Measurements from ENCODE around the gene DHRS2.
"Not testable (repeated sequence)": the region's sequence is repeated elsewhere in the genome, so short reads cannot be mapped to it uniquely, and the experiment has no call there.

Gene DHRS2

DNA sequence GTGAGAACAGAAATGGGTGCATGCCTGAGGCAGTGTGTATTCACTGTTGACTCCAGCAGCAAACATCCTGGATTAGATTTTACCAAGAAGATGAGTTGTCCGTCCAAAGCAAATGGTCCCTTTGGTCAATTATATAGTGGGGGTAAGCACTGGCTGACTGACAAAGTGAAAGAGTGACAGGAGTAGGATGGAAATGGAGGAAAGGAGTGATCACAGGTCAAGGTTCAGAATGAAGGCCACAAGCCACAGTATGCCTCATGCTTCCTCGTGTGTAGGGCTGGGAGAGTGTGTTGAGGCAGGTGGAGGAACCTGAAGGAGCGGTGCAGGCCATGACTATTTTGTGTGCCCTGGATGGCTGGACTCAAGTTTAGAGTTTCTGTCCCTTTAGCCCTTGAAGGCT, 14.3 kb downstream of the DHRS2 start:
- no peak for DNase-seq

DNA sequence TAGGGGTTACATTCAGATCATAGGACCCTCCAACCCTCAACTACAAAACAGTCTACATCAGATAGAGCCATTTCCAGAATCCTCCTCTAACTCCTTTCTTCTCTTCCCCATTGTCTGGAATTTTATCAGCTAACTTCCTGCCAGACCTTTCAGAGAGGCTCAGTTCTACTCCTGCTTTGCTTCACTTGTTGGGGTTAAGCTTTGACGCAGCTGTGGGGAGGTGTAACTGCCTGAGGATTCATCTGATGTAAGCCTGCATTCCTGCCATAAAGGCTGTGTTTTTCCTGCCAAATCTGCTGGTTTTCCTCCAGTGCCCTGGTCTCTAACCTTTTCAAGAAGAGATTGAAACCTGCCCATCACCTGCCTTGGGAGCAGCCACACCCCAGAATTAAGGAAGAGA, 16.9 kb downstream of the DHRS2 start:
- no peak for DNase-seq

DNA sequence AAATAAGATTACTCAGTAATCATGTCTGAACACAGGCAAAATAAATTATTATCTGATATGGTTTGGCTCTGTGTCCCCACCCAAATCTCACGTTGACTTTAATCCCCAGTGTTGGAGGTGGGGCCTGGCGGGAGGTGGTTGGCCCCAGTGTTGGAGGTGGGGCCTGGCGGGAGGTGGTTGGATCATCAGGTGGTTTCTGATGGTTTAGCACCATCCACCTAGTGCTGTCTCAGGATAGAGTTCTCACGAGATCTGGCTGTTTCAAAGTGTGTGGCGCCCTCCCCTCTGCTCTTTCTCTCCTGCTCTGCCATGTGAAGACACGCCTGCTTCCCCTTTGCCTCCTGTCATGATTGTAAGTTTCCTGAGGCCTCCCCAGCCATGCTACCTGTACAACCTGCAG, 18.1 kb downstream of the DHRS2 start:
- DNase-seq, result no peak

DNA sequence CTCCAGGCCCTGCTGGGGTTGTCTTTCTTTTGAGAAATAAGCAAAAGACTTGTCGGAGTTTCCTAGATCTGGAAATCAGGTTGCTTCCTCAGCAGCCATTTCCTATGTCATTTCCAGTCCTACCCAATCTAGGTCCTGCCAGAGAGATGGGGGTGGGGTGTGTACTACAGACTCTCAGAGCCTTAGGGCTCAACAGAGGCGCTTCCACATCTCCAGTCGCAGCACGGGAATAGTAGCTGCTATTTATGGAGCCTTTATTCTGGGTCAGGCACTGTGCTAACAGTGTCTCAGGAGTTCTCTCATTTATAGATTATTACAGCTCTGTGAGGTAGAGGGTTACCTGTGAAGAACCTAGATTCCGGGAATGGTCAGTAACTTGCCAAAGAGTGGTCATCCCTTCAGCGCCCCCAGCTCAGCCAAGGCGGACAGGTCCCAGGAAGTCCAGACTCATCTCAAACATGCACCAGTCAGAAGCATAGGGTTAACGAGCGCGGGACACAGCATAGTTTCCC, 21.9 kb downstream of the DHRS2 start:
- DNase-seq, result no peak

DNA sequence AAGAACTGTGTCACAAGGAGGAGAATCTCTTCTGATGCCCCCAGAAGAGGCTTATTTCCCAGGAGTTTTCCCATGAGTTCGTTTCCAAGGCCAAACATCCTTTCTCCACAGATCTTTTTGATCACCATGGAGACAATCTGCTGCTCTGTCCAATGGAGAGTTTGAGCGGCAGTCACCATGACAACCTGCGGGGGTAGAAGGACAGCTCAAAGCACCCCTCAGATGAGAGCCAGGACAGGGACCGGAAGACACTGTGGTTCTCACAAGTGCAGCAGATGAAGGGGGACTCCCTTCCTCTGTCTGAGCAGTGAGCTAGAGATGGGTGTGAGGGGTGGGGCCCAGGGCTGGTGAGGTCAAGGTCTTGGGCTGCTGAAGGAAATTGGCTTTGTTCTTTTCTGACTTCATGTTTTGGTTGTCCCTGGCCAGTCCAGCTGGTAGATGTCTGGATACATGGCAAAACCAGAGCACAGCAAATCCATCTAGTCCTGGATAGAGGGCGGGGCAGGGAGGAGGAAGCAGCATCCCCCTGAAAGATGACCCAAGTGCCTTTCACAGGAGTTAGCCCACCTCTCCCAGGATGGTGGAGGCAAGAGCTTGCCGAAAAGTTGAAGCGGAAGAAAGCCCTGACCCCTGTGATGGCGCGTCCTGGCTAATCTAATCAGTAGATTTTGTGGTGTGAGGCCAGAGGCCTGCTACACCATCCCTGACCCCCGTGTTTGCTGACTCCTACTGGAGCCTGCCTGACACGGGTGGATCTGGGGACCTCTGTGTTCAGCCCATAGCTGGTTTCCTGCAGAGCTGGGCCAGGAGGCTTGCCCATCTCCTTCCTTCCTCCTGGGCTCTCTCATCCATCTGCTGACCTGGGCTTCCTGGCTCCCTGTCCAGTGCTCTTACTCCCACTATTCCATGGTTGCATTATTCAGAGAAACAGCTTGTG, 24.4 kb downstream of the DHRS2 start:
- no peak for DNase-seq

DNA sequence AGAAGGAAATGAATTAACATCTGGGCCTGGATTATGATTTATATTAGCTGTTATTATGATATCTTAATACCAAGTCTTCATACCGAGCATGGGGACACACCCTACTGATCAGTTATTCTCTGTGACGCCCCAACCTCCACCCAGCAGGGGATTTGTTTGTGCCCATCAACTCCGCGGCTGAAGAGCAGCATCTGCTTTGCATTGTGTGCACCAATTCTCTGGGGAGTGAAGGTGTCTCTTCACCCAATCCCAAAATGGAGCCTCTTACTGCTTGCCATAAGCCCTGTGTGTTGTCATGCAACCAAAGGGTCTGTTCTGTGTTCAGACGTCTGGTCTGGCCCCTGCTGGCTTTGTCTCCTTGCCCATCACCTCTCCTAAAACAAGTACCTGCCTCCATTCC, 25.4 kb downstream of the DHRS2 start:
- DNase-seq, result no peak

DNA sequence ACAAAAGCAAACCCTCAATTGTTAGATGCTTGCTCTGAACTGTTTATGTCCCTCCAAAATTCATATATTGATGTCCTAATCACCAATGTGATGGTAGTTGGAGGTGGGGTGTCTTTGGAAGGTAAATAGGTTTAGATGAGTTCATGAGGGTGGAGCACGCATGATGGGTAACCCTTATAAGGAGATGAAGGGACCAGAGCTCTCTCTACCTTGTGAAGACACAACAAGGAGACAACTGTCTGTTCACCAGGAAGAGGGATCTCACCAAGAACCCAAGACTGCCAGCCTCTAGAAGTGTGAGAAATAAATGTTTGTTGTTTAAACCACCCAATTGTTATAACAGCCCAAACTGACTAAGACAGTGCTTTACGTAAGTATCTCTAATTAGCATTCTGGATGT, 27.0 kb downstream of the DHRS2 start:
- no peak for DNase-seq

DNA sequence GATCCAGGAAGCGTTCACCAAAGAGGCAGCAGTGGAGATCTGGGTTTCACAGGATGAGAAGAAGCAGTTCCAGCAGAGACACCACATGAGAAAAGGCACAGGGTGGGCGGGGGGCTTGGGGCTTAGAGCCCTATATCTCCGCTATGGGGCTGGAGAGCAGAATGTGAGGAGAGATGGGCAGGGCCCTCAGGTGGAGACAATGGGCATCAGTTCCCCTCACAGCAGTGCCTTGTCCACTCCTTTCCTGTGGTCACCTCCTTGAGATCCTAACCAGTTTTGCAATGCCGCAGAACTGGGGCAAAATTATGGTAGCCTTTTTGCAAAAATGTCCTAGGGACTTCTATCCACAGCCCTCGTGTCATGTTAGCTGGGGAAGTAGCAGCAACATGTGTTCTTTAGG, 27.5 kb downstream of the DHRS2 start:
- DNase-seq, result no peak

DNA sequence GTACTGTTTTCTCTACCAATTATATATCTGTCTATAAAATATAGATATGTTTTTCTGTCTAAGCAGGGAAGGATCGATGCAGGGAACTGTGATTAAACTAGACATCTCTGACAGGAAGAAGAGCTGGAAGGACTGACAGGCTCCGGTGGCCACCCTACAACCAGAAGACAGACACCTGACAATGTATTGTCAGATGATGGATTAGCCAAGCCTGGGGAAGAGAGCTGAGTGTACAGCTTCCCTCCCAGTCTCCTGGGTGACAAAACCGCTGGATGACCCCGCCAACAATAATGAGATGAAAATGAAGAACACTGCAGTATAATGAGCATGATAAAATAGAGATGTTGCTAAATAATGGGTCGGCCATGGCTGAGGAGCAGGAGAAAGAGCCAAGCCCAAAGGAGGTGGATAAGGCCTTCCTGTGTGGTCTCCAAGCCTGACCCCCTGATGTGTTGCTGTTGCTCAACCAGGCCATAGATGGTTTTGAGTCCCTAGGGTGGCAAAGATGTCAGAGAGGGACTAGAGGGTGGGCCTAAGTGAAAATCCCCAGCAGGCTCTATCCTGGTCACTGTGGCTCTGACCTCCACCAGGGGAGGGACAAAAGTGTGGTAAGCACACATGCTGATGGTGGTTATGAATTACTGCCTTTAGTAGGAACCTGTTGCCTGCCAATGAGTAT, 28.2 kb downstream of the DHRS2 start:
- no peak for DNase-seq

DNA sequence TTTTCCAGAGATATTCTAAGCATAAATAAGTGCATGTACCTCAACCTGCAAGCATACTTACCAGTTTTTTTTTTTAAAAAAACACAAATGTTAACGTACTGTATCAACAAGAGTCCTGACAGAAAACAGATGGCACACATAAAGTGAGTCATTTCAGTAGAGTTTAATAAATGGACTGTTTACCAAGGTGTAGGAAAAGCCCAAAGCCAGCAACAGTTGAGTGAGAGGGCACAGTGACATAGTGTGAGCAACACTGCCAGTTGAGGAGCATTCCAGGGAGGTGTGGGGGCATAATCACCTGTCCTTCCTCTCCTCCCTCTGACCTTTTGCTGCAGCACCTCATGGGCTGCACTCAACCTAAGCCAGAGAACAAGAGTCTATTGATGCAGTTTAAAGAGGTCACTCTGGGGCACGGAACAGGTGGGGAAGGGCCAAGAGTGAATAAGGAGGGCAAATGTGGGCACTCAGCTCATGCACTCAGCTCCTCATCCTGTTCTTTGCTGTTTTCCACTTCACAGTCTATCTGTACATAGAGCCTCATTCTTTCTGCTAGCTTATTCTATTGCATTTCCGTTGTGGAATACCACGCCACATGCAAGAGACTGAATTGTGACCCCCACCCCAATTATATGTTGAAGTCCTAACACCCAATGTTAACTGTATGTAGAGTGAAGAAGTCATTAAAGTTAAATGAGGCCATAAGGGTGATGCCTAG, 29.3 kb downstream of the DHRS2 start:
- DNase-seq, result no peak

DNA sequence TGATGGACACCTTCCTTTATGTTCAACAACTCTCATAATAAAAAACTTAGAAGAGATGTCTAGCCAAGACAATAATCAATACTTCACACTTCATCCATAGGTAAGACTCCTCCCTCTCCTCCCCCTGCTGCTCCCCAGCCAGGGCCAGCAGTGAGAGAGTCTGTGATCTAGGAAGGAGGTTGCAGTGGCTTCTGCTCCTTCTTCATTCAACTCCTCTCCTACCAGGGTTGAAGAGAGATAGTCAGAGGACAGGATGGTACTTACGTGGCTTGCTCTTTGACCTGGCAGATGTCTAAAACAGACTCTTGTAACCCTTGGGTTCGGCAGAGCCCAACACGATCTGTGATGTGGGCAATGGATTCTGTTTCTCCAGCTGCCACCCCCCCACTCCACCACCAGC, 31.0 kb downstream of the DHRS2 start:
- no peak for DNase-seq

DNA sequence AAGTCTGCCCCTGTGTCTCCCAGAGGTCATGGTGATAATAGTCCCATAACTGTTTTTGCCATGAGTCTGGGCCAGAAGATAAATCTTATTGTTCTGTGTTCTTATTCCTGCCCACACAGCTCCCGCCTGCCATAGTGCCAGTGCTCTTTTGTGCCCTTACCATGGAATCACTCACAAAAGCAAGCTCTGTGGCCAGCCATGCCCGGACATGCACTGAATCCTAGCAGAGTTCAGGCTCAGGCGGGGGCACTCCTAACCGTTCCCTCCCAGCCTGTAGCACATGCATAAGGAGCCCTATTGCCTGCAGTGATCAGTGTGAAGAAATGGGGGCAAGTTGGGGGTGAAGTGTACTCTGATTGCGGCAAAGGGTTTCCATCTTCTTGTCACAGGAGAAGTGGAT, 33.3 kb downstream of the DHRS2 start:
- no peak for DNase-seq

DNA sequence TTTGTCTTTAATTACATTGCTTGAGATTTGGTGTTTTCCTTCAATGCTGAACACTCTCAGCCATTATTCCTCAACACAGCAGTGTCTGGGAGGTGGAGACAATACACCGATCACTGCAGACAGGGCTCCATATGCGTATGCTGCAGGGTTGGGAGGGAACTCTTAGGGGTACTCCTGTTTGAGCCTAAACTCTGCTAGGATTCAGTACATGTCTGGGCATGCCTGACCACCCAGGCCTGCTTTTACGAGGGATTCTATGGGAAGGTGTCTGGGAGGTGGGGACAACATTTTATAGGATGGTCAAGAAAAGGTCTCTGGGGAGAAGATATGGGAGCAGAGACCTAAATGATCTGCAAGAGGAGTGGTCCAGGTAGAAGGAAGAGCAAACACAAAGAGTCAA, 34.3 kb downstream of the DHRS2 start:
- no peak for DNase-seq

DNA sequence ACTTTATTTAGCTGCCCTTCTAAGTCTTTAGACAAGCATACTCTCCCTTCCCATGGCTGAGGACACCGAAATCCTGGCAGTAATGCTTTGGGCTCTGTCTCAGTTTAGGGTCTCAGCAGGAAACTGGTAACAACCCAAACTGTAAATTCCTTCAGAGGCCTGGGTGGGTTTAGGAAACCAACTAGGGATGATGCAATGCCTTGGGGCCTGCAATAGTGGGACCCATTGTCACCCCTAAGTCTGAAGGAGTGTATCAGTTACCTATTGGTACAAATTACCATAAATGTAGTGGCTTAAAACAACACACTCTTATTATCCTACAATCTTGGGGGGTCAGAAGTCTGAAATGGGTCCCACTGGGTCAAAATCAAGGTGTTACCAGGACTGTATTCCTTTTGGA, 36.0 kb downstream of the DHRS2 start:
- no peak for DNase-seq

DNA sequence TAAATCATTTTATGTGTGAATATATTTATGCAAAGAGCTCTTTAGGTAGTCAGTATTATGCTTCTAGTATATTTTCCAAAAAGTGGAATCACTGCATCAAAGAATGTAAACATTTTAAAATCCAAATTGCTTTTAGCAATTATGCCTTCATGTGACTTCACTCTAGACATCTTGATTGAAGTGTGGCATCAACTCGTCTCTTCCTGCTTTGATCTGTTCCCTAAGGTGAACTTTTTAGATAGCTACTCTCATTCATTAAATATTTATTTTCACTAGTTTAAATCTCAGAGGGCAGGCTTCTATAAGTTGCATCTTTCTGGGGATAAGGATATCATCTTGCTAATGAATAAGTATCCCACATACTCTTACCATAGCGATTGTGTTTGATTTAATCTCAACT, 39.2 kb downstream of the DHRS2 start:
- DNase-seq, result no peak

DNA sequence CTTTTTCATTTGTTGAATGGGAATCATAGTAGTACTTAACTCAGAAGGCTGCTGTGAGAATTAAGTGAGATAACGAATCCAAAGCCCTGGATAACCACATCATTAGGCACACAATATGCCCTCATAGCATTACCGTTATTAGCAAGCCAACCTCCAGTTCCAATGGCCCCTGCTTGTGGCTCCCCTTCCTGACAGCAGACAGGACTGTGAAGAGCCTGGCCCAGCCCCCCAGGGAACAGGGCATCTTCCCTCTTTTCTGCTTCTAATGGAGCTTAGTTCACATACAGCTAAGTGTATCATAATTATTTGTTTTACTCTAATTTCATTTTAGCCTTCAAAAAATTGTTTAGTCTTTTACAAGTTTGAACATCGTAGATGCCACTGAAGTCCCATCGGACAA, 39.7 kb downstream of the DHRS2 start:
- DNase-seq, result no peak

DNA sequence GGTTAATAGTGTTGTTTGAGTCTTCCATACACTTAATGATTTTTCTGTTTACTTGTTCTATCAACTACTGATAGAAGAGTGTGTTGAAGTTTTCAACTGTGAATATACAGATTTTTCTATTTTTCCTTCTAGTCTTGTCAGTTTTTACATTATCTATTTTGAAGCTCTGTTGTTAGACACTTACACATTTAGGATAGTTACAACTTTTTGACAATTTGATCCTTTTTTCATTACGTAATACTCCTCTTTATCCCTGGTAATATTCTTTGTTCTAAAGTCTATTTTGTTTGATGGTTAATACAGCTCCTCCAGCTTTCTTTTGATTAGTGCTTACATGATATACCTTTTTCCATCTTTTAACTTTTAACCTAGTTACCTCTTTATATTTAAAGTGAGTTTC, 45.2 kb downstream of the DHRS2 start:
- no peak for DNase-seq

DNA sequence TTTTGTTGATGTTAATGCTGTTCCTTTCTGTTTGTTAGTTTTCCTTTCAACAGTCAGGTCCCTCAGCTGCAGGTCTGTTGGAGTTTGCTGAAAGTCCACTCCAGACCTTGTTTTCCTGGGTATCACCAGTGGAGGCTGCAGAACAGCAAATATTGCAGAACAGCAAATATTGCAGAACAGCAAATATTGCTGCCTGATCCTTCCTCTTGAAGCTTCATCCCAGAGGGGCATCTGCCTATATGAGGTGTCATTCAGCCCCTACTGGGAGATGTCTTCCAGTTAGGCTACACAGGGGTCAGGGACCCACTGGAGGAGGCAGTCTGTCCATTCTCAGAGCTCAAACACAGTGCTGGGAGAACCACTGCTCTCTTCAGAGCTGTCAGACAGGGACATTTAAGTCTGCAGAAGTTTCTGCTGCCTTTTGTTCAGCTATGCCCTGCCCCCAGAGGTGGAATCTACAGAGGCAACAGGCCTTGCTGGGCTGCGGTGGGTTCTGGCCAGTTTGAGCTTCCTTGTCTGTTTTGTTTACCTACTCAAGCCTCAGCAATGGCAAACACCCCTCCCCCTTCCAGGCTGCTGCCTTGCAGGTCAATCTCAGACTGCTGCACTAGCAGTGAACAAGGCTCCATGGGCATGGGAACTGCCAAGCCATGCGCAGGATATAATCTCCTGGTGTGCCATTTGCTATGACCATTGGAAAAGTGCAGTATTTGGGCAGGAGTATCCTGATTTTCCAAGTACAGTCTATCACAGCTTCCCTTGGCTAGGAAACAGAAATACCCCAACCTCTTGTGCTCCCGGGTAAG, 53.7 kb downstream of the DHRS2 start:
- DNase-seq, result not testable (repeated sequence)

DNA sequence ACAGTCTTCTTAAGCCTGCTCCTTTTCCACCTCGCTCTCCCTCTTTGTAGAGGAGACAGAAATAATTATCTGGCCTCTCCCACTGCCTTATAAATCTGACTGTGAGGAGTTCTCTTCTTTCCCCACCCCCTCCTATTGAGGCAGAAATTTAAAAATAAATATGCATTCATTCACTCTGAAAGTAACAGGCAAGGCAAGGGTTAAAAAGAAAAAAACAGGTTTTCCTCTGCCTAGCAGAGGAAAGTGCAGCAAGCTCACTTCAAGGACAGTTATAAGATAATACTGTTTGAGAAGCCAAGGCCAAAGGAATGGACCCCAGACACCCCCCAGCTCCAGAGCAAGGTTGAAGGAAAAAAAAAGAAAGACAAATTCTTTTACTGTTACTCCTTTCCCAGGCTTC, 56.3 kb downstream of the DHRS2 start:
- DNase-seq, result no peak

DNA sequence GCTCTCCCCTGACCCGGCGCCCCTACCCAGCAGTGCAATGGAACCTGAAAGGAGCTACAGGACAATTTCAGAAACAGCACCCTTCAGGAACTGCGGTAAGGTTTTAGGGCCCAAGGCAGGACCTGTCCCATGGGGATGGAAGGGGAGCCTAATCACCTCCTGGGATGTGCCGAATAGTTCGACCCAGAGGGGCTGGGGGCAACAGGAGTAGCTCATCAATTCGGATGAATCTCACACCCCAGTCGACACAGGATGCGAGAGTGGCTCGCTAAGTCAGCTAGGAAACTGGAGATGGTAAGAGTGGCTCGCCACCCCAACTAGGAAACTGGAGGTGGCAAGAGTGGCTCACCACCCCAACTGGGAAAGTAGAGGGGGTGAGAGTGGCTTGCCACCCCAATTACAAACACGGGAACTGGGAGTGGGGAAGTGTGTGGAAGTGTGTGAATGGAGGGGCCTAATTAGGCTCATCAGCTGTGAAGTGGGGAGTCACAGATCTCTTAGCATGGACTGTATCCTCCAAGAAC, 57.1 kb downstream of the DHRS2 start:
- DNase-seq, result no peak

DNA sequence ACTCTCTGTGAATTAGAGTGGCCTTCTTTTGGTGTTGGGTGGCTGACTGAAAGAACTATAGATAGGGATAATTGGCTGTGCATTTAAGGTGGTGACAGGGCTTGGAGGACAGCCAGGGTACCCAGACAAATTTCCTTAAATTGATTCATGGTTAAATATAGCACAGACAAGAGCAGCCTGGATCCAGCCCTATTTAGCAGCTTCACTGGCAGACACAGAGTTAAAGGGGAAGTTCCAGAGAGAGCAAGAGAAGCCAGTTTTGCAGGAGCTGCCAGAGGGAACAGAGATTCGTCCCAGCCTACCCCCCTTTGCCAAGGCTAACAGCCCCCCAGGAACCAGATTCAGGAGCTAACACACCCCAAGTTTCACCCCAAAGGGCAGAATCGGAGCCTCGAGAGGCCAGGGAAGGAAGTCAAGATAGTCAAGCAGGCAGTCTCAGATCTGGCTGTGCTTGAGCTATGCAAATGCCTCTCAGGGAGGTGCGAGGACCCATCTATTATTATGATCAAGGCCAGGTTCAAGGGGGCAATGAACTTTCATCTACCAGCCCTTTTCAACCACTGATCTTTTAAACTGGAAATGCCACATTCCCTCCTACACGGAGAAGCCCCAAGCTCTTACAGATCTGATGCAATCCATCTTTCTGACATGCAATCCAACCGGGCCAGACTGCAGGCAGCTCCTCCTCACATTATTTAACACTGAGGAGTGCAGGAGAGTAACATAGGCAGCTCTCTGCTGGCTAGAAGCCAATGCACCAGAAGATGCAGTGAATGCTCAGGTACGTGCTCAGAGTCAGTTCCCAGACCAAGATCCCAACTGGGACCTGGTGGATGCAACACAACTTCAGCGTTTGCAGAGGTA, 58.2 kb downstream of the DHRS2 start:
- no peak for DNase-seq

Measured in NCI-H1105 (cell line).